VCaP (cell line): ENCODE data around the gene SPP1.

Experiments
- H3K27ac ChIP-seq: fragments of 450-650 bp; 2 replicates; pipeline ENCODE4 v1.5.1; 2017
- TF ChIP-seq, protein P1 (sequence below): fragments of 450-650 bp; conservative IDR thresholded peaks from 2 replicates; pipeline ENCODE4 v1.5.1; 2017; ENCODE audit warnings: mild to moderate bottlenecking, moderate library complexity

The SPP1 gene

DNA sequence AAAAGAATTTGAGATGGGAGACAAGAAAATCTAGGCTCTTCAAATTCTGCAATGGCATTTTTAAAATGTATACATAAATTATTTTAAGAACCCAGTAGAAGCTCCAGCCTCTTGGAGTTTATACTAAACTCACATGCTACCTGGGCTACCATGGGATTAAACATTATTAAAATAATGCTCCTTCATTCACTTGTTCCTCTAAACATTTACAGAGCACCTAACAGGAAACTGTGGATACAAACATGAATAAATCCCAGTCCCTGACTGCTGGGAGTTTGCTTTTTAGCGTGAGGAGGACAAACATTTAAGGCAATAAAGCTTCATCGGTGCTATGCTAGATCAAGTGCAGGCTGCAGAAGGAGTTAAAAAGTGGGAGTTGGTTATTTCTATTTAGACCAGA is 5.4 kb upstream of the SPP1 start:
- no peak overlapping the region for H3K27ac ChIP-seq
- TF ChIP-seq, protein P1, sequence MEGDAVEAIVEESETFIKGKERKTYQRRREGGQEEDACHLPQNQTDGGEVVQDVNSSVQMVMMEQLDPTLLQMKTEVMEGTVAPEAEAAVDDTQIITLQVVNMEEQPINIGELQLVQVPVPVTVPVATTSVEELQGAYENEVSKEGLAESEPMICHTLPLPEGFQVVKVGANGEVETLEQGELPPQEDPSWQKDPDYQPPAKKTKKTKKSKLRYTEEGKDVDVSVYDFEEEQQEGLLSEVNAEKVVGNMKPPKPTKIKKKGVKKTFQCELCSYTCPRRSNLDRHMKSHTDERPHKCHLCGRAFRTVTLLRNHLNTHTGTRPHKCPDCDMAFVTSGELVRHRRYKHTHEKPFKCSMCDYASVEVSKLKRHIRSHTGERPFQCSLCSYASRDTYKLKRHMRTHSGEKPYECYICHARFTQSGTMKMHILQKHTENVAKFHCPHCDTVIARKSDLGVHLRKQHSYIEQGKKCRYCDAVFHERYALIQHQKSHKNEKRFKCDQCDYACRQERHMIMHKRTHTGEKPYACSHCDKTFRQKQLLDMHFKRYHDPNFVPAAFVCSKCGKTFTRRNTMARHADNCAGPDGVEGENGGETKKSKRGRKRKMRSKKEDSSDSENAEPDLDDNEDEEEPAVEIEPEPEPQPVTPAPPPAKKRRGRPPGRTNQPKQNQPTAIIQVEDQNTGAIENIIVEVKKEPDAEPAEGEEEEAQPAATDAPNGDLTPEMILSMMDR = no peak

DNA sequence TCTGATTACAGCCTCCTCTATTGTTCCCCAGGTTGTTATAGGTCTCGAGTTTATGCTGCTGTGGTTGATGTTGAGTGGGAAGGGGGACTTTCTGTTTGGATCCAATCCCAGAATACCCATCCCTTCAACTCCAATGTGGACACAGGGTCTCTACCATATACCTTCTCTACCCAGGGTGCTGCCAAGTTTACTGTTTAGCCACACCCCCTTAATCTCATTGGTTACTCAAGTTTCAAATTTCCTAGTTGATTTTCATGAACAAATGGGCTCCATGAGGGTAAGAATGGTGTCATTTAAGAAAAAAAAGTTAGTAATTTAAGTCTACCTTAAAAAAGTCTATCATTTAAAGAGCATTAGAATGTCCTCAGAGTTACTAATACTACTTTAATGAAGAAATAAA is 3.6 kb upstream of the SPP1 start:
- no peak overlapping the region for H3K27ac ChIP-seq
- TF ChIP-seq, protein P1 = no peak

DNA sequence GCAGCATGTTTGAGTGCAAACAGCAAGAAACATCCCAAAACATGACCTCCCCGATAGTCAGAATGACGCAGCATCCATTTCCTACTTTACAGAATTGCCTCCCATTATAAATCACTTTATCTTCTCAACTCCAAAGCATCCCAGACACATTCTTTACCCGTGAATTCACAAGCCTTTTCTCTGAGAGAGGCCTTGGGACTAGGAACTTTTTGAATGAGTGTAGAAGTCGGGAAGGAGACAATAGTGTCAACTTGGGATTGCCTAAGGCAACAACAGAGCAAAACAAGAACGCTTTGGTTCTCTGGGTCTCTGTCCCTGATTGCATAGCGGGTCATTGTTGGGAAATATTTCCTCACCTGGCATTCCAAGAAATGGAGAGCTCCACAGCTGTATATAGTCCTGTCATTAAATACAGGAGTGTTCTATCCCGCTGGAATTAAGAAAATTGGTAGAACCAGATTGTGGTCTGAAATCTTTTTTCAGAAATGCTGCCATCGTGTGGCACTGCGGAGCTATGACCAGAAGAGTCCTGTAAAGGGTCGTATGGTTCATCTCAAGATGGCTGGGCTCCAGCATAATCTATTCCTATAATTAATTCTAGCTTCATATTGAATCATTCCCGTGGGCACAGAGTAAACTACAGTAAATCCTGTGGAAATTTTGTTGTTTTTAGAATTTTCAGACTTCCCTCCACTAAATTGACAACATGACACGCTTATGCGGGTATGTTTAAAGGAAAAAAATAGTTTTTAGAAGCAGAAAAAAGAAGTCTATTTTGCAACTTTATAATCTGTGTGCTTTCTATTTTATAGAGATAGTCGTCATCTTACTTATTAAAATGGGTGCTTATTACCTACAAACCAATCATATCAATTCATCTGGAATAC is 2.0 kb upstream of the SPP1 start:
- no peak overlapping the region for H3K27ac ChIP-seq
- TF ChIP-seq, protein P1 = peak; percentile 91

DNA sequence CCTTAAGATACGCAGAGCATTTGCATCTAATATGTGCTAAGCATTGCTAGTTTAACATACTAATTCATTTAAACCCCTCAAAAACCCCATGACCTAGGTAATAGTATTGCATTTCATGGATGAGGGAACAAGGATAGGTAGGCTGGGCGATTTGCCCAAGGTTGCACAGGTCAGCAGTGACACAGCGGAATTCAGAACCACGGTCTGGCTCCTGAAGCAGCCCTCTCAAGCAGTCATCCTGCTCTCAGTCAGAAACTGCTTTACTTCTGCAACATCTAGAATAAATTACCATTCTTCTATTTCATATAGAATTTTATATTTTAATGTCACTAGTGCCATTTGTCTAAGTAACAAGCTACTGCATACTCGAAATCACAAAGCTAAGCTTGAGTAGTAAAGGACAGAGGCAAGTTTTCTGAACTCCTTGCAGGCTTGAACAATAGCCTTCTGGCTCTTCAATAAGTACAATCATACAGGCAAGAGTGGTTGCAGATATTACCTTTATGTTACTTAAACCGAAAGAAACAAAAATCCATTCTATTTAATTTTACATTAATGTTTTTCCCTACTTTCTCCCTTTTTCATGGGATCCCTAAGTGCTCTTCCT is 555 bp upstream of the SPP1 start:
- H3K27ac ChIP-seq = no peak overlapping the region
- TF ChIP-seq, protein P1 = no peak

DNA sequence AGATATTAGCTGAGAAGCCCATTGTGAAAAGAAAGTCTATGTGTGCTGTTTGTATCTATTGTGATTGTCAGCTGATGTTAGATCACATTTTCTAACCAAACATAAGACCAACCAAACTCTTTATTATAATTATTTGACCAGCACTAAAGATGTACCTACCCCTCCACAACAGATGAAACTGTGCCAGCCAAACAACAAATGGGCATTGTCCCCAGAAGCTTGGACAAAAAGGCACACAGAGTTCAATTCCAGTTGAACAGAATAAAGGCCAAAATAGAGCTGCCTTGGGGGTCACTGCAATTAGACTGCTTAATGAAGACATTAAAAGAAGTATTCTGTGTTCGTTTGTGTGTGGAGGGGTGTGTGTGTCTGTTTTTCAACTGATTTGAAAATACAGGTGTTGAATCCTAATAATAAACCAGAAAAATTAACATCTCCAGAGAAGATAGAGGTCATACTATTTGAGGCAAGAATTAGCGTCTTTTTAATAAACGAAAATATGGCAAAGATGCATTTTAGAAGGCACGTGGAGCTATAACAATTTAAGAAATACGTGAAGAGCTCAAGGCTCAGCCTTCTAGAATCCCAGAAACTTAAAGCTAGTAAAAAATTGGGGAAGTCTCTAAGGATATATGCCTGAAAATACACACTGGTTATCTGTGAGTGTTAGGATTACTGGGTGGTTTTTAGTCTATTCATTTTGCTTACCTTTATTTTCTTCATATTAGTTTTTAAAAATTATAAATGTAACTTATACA is 2.2 kb downstream of the SPP1 start:
- TF ChIP-seq, protein P1 = no peak
- H3K27ac ChIP-seq = no peak overlapping the region

DNA sequence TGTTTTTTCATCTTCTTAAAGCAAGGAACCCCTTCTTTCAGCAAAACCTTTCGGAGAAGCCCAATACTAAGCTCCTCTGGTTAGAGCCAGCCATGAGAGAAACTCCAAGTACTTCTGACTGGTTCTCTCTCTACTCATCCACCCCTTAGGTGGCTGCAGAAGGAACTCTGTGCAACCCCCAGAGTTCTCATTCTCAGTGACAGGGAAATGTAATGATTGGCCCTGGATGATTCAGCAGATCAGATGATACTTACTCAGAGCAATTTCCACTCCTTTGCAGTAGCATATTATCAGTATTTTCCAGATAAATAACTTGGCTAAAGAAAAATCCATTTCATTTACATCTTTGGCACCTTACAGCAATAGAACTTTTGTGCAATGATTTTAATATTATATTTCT is 3.2 kb downstream of the SPP1 start:
- H3K27ac ChIP-seq = no peak overlapping the region
- TF ChIP-seq, protein P1 = no peak

DNA sequence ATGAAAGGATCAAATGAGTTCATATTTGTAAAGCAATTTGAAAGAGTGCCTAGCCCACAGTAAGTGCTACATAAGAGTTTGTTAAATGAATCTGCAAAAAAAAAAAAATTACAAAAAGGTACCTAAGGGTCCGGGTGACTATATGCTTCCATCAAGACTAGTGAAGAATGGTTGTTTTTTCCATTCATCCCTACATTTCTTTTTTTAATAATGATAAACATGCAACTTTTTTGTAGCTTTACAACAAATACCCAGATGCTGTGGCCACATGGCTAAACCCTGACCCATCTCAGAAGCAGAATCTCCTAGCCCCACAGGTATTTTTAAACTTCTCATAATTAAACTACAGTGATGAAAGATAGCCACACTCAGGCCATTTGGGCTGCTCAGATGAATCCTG is 4.3 kb downstream of the SPP1 start:
- no peak overlapping the region for H3K27ac ChIP-seq
- TF ChIP-seq, protein P1 = no peak
